Chondrocyte (in vitro differentiated cells): ENCODE results near the gene FAF1. TPM values are rescaled to one million over a fixed set of nuclear protein-coding genes. Genes with fewer than 3 reads are reported as not detected.

Source experiments
- DNase-seq: peaks from one replicate; pipeline ENCODE4 v3.0.0; 2021; ENCODE audit warnings: mixed read lengths, low spot score
- H3K27ac Mint-ChIP-seq: one replicate; pipeline ENCODE4 v1.8.0; 2021; ENCODE audit warnings: mild to moderate bottlenecking, moderate library complexity, mixed read lengths; ENCODE audit not compliant: unreplicated experiment
- H3K27me3 Mint-ChIP-seq: 2 replicates; pipeline ENCODE4 v1.8.0; 2021; ENCODE audit warnings: low read depth, mixed read lengths
- H3K36me3 Mint-ChIP-seq: 2 replicates; pipeline ENCODE4 v1.8.0; 2021; ENCODE audit warnings: low read depth, mixed read lengths
- H3K4me1 Mint-ChIP-seq: 2 replicates; pipeline ENCODE4 v1.8.0; 2021; ENCODE audit warnings: low read depth, mild to moderate bottlenecking, mixed read lengths
- H3K4me3 Mint-ChIP-seq: one replicate; pipeline ENCODE4 v1.8.0; 2021; ENCODE audit warnings: mild to moderate bottlenecking, moderate library complexity, mixed read lengths; ENCODE audit not compliant: unreplicated experiment
- H3K9me3 Mint-ChIP-seq: 2 replicates; pipeline ENCODE4 v1.8.0; 2021; ENCODE audit warnings: low read depth, mixed read lengths
- CTCF ChIP-seq: fragments of 200-600 bp; sonication (generic); IDR thresholded peaks from 2 replicates; pipeline ENCODE4 v1.5.0; 2021; ENCODE audit warnings: antibody characterized with exemption, mild to moderate bottlenecking, moderate library complexity
- total RNA-seq: library from RNA; stranded (reverse); gene quantifications from 3 replicates; pipeline ENCODE4 v1.2.1, GENCODE V29; 2021

The FAF1 gene
- total RNA-seq, 1 donor from 2014 or later: 38.7 TPM

GRCh38 chr1:50487725-50488124 is 472.3 kb downstream of the FAF1 start:
- Mint-ChIP-seq H3K27me3 (no peaks in the 10 kb centered on the region), H3K9me3 (no peaks in the 10 kb centered on the region), H3K4me3 (no peak overlapping the region), H3K36me3 (peaks cover 14% of the 10 kb centered on the region), H3K27ac (no peak overlapping the region), H3K4me1 (no peaks in the 10 kb centered on the region)
- no peak for DNase-seq
- no peak for TF ChIP-seq CTCF

DNA sequence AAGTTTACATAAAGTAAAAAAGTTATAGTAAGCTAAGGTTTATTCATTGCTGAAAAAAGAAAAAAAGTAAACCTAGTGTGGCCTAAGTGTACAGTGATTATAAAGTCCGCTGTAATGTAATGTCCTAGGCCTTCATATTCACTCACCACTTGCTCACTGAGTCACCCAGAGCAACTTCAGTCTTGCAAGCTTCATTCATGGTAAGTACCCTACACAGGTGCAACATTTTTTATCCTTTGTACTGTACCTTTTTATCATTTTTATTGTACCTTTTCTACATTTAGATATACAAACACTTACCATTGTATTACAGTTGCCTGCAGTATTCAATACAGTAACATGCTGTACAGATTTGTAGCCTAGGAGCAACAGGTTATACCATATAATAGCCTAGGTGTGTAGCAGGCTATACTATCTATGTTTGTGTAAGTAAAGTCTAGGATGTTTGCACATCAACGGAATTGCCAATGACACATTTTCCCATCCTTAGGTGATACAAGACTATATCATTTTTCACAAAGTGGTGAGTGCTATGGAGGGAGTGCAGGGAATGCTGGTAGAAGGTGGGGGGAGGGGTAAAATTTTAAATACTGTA is 478.8 kb downstream of the FAF1 start:
- Mint-ChIP-seq H3K4me1 (no peaks in the 10 kb centered on the region), H3K9me3 (no peaks in the 10 kb centered on the region), H3K27ac (no peak overlapping the region), H3K27me3 (no peaks in the 10 kb centered on the region), H3K4me3 (no peak overlapping the region), H3K36me3 (peaks cover 3% of the 10 kb centered on the region)
- TF ChIP-seq CTCF: no peak
- DNase-seq: no peak

- Mint-ChIP-seq H3K4me3 (no peak overlapping the region), H3K9me3 (no peaks in the 10 kb centered on the region), H3K36me3 (peaks cover 6% of the 10 kb centered on the region), H3K4me1 (no peaks in the 10 kb centered on the region), H3K27me3 (no peaks in the 10 kb centered on the region), H3K27ac (no peak overlapping the region)
- DNase-seq: no peak
- TF ChIP-seq CTCF: no peak
Measured at GRCh38 chr1:50476800-50477199, 483.3 kb downstream of the FAF1 start.

GRCh38 chr1:50474859-50475809 is 484.9 kb downstream of the FAF1 start:
- Mint-ChIP-seq H3K9me3 (no peaks in the 10 kb centered on the region), H3K27me3 (no peaks in the 10 kb centered on the region), H3K36me3 (peaks cover 9% of the 10 kb centered on the region), H3K27ac (no peak overlapping the region), H3K4me3 (no peak overlapping the region), H3K4me1 (no peaks in the 10 kb centered on the region)
- no peak for TF ChIP-seq CTCF
- DNase-seq: no peak

- DNase-seq: no peak
- Mint-ChIP-seq H3K4me3 (no peak overlapping the region), H3K27ac (no peak overlapping the region), H3K4me1 (no peaks in the 10 kb centered on the region), H3K36me3 (peaks cover 10% of the 10 kb centered on the region), H3K27me3 (no peaks in the 10 kb centered on the region), H3K9me3 (no peaks in the 10 kb centered on the region)
- TF ChIP-seq CTCF: no peak
Measured at GRCh38 chr1:50473513-50473912, 486.6 kb downstream of the FAF1 start.
